Measurements from ENCODE around the gene SERPINA3.

GRCh38 chr14:94595912-94596311 lies 16.3 kb upstream of the SERPINA3 start:
- TF ChIP-seq POLR2A (IDR thresholded peaks at IDR 0.05) (no peak), CTCF (IDR thresholded peaks at IDR 0.05) (no peak), EP300 (IDR thresholded peaks at IDR 0.05) (no peak)

Data from suprapubic skin (tissue), 3 donors.